H9 (cell line): ENCODE measurements around the gene MRPS34. TPM values are rescaled to one million over a fixed set of nuclear protein-coding genes. Genes with fewer than 3 reads are reported as not detected.

Experiments
- DNase-seq: peaks from one replicate; pipeline ENCODE4 v3.0.0-alpha.2; 2017
- H2AFZ ChIP-seq: one replicate; pipeline ENCODE4 v1.6.1; 2013; ENCODE audit warnings: mild to moderate bottlenecking, low read length, control low read depth, moderate library complexity
- H2AK5ac ChIP-seq: 2 replicates; pipeline ENCODE4 v1.6.1; 2013; ENCODE audit warnings: low read length, control low read depth, mixed read lengths; ENCODE audit not compliant: insufficient read length
- H2BK120ac ChIP-seq: one replicate; pipeline ENCODE4 v1.6.1; 2013; ENCODE audit warnings: low read depth, mild to moderate bottlenecking, low read length, control low read depth, inconsistent platforms; ENCODE audit not compliant: poor library complexity, severe bottlenecking
- H2BK12ac ChIP-seq: 2 replicates; pipeline ENCODE4 v1.6.1; 2013; ENCODE audit warnings: low read length, control low read depth, mixed read lengths, low read depth; ENCODE audit not compliant: insufficient read length
- H2BK15ac ChIP-seq: 2 replicates; pipeline ENCODE4 v1.6.1; 2013; ENCODE audit warnings: low read depth, low read length, control low read depth
- H2BK20ac ChIP-seq: one replicate; pipeline ENCODE4 v1.6.1; 2013; ENCODE audit warnings: low read depth, mild to moderate bottlenecking, low read length, control low read depth, inconsistent platforms; ENCODE audit not compliant: poor library complexity, severe bottlenecking
- H2BK5ac ChIP-seq: 2 replicates; pipeline ENCODE4 v1.6.1; 2013; ENCODE audit warnings: low read length, control low read depth, mixed read lengths; ENCODE audit not compliant: insufficient read length
- H3K14ac ChIP-seq: 2 replicates; pipeline ENCODE4 v1.6.1; 2013; ENCODE audit warnings: low read length, control low read depth; ENCODE audit not compliant: insufficient read depth
- H3K18ac ChIP-seq: 2 replicates; pipeline ENCODE4 v1.6.1; 2013; ENCODE audit warnings: low read depth, mild to moderate bottlenecking, mixed read lengths, low read length, control low read depth; ENCODE audit not compliant: insufficient read length
- H3K23ac ChIP-seq: 2 replicates; pipeline ENCODE4 v1.6.1; 2013; ENCODE audit warnings: low read length, control low read depth, mixed read lengths, low read depth; ENCODE audit not compliant: insufficient read length
- H3K23me2 ChIP-seq: 2 replicates; pipeline ENCODE4 v1.6.1; 2013; ENCODE audit warnings: low read depth, mild to moderate bottlenecking, mixed read lengths, low read length, control low read depth; ENCODE audit not compliant: insufficient read length, poor library complexity, severe bottlenecking
- H3K27ac ChIP-seq: 2 replicates; pipeline ENCODE4 v1.5.1; 2013; ENCODE audit warnings: low read length, control low read depth, mixed read lengths, low read depth; ENCODE audit not compliant: insufficient read length
- H3K27me3 ChIP-seq: 2 replicates; pipeline ENCODE4 v1.6.1; 2013; ENCODE audit warnings: low read length, control low read depth, inconsistent platforms; ENCODE audit not compliant: insufficient read depth
- H3K4ac ChIP-seq: 2 replicates; pipeline ENCODE4 v1.6.1; 2013; ENCODE audit warnings: low read depth, mild to moderate bottlenecking, control low read depth, inconsistent platforms, low read length, moderate library complexity
- H3K4me1 ChIP-seq: 2 replicates; pipeline ENCODE4 v1.6.1; 2013; ENCODE audit warnings: low read length, control low read depth, inconsistent platforms; ENCODE audit not compliant: insufficient read depth
- H3K4me2 ChIP-seq: 2 replicates; pipeline ENCODE4 v1.6.1; 2013; ENCODE audit warnings: low read length, control low read depth, mixed read lengths; ENCODE audit not compliant: insufficient read length, insufficient read depth
- H3K56ac ChIP-seq: 2 replicates; pipeline ENCODE4 v1.6.1; 2013; ENCODE audit warnings: low read depth, mild to moderate bottlenecking, mixed read lengths, low read length, control low read depth; ENCODE audit not compliant: insufficient read length
- H3K79me1 ChIP-seq: 2 replicates; pipeline ENCODE4 v1.6.1; 2013; ENCODE audit warnings: low read depth, mild to moderate bottlenecking, moderate library complexity, low read length, control low read depth, inconsistent platforms; ENCODE audit not compliant: insufficient read depth, poor library complexity, severe bottlenecking
- H3K79me2 ChIP-seq: 2 replicates; pipeline ENCODE4 v1.6.1; 2013; ENCODE audit warnings: low read length, control low read depth, inconsistent platforms; ENCODE audit not compliant: insufficient read depth
- H3K9ac ChIP-seq: 2 replicates; pipeline ENCODE4 v1.6.1; 2013; ENCODE audit warnings: low read length, control low read depth, mixed read lengths; ENCODE audit not compliant: insufficient read length; ENCODE audit errors: extremely low read depth
- H3K9me3 ChIP-seq: one replicate; pipeline ENCODE4 v1.6.1; 2013; ENCODE audit warnings: low read depth, low read length, inconsistent platforms; ENCODE audit not compliant: control insufficient read depth
- H3T11ph ChIP-seq: one replicate; pipeline ENCODE4 v1.6.1; 2013; ENCODE audit warnings: mild to moderate bottlenecking, low read length, control low read depth, inconsistent platforms
- H4K20me1 ChIP-seq: one replicate; pipeline ENCODE4 v1.6.1; 2013; ENCODE audit not compliant: control insufficient read depth, insufficient read length, insufficient read depth
- H4K5ac ChIP-seq: 2 replicates; pipeline ENCODE4 v1.6.1; 2013; ENCODE audit warnings: low read depth, mild to moderate bottlenecking, mixed read lengths, low read length, control low read depth; ENCODE audit not compliant: insufficient read length
- H4K8ac ChIP-seq: replicated peaks from 2 replicates; pipeline ENCODE4 v1.6.1; 2013; ENCODE audit warnings: low read length, control low read depth, mixed read lengths, low read depth; ENCODE audit not compliant: insufficient read length
- H4K91ac ChIP-seq: 2 replicates; pipeline ENCODE4 v1.6.1; 2013; ENCODE audit warnings: low read depth, mild to moderate bottlenecking, moderate library complexity, mixed read lengths, low read length, control low read depth; ENCODE audit not compliant: insufficient read length
- H3K27ac Mint-ChIP-seq, 3 experiments: 2 replicates in 2 of 3; 3 replicates in 1 of 3; pipeline ENCODE4 v1.8.0; 2020 to 2021; ENCODE audit warnings: mixed read lengths in 3 of 3, mild to moderate bottlenecking in 1 of 3, moderate library complexity in 1 of 3
- H3K27me3 Mint-ChIP-seq: 2 replicates; pipeline ENCODE4 v1.8.0; 2021; ENCODE audit warnings: low read depth, mild to moderate bottlenecking, moderate library complexity, mixed read lengths
- H3K36me3 Mint-ChIP-seq, 3 experiments: 2 replicates in 2 of 3; 3 replicates in 1 of 3; pipeline ENCODE4 v1.8.0; 2020 to 2021; ENCODE audit warnings: low read depth in 3 of 3, mixed read lengths in 3 of 3; ENCODE audit not compliant: insufficient read depth in 1 of 3
- H3K4me1 Mint-ChIP-seq, 2 experiments: 2 replicates each; pipeline ENCODE4 v1.8.0; 2020; ENCODE audit warnings: mixed read lengths in 2 of 2
- H3K4me3 Mint-ChIP-seq, 2 experiments: 2 replicates in 1 of 2; 3 replicates in 1 of 2; pipeline ENCODE4 v1.8.0; 2020 to 2021; ENCODE audit warnings: mild to moderate bottlenecking in 2 of 2, mixed read lengths in 2 of 2, moderate library complexity in 1 of 2
- H3K9me3 Mint-ChIP-seq, 2 experiments: 2 replicates in 1 of 2; 3 replicates in 1 of 2; pipeline ENCODE4 v1.8.0; 2020; ENCODE audit warnings: mild to moderate bottlenecking in 2 of 2, mixed read lengths in 2 of 2, moderate library complexity in 1 of 2
- WGBS: extraction: QIAGEN DNeasy Blood & Tissue Kit; methylation state at CpG from one replicate; pipeline ENCODE4 v1.1.7; 2013; ENCODE audit warnings: missing lambda C conversion rate, low lambda C conversion rate, mixed read lengths; ENCODE audit not compliant: insufficient read length; ENCODE audit errors: extremely low coverage; 5-methylcytosine and 5-hydroxymethylcytosine counted together
- total RNA-seq: library from RNA; stranded (reverse); gene quantifications from 2 replicates; pipeline ENCODE4 v1.2.1, GENCODE V29; 2021
- TF ChIP-seq, protein P1 (sequence below): fragments of 200-600 bp; sonication (generic); conservative IDR thresholded peaks from 3 replicates; pipeline ENCODE4 v1.8.0; 2021; ENCODE audit warnings: antibody characterized with exemption, mild to moderate bottlenecking

The MRPS34 gene
- total RNA-seq, 1 experiment from 2014 or later, result 205 TPM

DNA sequence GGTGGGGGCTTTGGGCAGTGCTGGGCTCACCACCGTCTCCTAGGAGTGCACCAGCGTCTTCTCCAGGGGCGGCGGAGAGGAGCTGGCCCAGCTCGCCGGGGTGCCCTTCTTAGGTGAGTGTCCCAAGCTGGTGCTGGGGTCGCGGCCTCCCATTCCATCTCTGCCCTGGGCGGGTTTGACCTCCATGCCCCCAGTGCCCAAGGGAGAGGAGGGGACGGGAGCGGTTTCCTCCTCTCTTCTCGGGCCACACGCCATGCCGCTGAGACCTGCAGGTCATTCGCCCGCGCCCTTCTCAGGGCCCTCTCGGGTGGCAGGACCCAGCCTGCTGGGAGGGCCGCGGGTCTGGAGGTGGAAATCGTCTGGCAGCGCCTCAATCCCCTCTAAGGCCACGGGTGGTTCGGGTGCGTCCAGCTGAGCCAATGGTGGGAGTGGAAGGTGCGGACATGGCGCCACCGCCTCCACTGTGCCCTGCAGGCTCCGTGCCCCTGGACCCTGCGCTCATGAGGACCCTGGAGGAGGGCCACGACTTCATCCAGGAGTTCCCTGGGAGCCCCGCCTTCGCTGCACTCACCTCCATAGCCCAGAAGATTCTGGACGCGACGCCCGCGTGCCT lies 15.3 kb upstream of the MRPS34 start:
- H3K4me2 ChIP-seq, result no peak overlapping the region
- TF ChIP-seq, protein P1, sequence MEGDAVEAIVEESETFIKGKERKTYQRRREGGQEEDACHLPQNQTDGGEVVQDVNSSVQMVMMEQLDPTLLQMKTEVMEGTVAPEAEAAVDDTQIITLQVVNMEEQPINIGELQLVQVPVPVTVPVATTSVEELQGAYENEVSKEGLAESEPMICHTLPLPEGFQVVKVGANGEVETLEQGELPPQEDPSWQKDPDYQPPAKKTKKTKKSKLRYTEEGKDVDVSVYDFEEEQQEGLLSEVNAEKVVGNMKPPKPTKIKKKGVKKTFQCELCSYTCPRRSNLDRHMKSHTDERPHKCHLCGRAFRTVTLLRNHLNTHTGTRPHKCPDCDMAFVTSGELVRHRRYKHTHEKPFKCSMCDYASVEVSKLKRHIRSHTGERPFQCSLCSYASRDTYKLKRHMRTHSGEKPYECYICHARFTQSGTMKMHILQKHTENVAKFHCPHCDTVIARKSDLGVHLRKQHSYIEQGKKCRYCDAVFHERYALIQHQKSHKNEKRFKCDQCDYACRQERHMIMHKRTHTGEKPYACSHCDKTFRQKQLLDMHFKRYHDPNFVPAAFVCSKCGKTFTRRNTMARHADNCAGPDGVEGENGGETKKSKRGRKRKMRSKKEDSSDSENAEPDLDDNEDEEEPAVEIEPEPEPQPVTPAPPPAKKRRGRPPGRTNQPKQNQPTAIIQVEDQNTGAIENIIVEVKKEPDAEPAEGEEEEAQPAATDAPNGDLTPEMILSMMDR, result no peak
- H3K18ac ChIP-seq, result no peak overlapping the region
- H3K23me2 ChIP-seq, result no peaks in the 10 kb centered on the region
- peaks cover 5 to 17% (median 14%) of the 10 kb centered on the region in 3 experiments; a peak in 6 of 7 replicates for H3K36me3 Mint-ChIP-seq
- no CpG with 5 or more reads among the region's 38 CpGs for WGBS
- no peak overlapping the region for H3K56ac ChIP-seq
- no peak overlapping the region for H2AK5ac ChIP-seq
- H2AFZ ChIP-seq, result no peak overlapping the region
- H3K79me1 ChIP-seq, result peaks cover 5% of the 10 kb centered on the region
- H3K9me3 Mint-ChIP-seq, result no peaks in the 10 kb centered on the region
- H3K4me1 Mint-ChIP-seq, result peaks cover 0 to 5% of the 10 kb centered on the region in 2 experiments; a peak in 1 of 4 replicates
- no peaks in the 10 kb centered on the region for H4K20me1 ChIP-seq
- no peak overlapping the region for H3K14ac ChIP-seq
- no peak overlapping the region for H2BK5ac ChIP-seq
- H3T11ph ChIP-seq, result no peak overlapping the region
- H3K79me2 ChIP-seq, result peaks cover 8% of the 10 kb centered on the region; the same call in 1 of the 2 replicates
- no peaks in the 10 kb centered on the region for H3K27me3 Mint-ChIP-seq
- H3K27ac Mint-ChIP-seq, result no peak overlapping the region
- H3K9me3 ChIP-seq, result no peaks in the 10 kb centered on the region
- no peak overlapping the region for H2BK120ac ChIP-seq
- H3K9ac ChIP-seq, result no peak overlapping the region
- no peak overlapping the region for H2BK12ac ChIP-seq
- no peak overlapping the region for H4K8ac ChIP-seq
- H3K23ac ChIP-seq, result no peak overlapping the region
- no peak overlapping the region for H4K5ac ChIP-seq
- no peak overlapping the region for H3K4me3 Mint-ChIP-seq
- H2BK15ac ChIP-seq, result no peak overlapping the region
- no peak for DNase-seq
- no peak overlapping the region for H3K4ac ChIP-seq
- H4K91ac ChIP-seq, result no peak overlapping the region
- no peak overlapping the region for H3K27ac ChIP-seq
- no peak overlapping the region for H2BK20ac ChIP-seq
- H3K4me1 ChIP-seq, result no peaks in the 10 kb centered on the region; the same call in 1 of the 2 replicates
- no peaks in the 10 kb centered on the region for H3K27me3 ChIP-seq
